ENCODE measurements around the gene SLC16A8.
"Not testable (repeated sequence)": the region's sequence is repeated elsewhere in the genome, so short reads cannot be mapped to it uniquely, and the experiment has no call there.

The SLC16A8 gene

DNA sequence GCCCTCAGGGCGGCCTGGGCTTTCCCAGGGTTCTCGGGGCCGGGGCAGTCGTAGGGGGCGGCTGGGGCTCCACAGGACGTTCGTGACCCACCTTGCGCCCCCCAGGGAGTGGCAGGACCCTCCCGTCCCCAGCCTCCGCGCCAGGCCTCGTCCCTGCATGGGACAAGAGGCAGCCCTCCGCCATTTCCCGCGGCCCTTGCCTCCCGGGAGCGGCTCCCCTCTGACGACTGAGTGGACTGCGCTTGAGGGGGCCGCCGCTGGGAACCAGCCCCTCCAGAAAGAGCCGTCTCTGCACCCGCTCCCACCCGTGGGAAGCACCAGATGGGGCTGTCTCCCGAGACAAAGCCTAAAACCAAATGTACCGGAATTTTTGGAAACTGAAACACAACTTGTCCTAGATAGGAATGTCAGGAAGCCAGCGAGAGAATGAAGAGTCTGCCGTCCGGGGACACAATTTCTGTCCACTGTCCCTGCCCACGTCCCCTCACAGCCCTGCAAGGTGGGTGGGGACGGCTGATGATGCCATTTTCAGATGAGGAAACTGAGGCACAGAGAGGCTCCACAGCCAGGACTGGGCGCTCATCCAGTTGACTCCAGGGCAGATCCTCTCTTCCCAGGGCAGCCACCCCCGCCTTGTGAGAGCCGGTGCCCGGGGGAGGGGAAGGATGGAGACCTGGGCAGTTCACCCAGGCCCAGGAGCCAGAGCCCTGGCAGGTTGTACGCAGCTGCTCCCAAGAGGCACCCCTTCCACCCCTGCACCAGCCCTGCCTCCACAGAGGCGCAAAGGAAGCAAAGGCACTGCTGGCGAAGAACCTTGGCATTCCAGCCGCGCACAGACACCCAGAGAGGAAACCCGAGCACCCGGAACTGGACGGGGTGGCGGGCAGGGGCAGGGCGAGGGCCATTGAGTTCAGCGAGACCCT is 44.8 kb downstream of the SLC16A8 start:
- TF ChIP-seq, protein P1, sequence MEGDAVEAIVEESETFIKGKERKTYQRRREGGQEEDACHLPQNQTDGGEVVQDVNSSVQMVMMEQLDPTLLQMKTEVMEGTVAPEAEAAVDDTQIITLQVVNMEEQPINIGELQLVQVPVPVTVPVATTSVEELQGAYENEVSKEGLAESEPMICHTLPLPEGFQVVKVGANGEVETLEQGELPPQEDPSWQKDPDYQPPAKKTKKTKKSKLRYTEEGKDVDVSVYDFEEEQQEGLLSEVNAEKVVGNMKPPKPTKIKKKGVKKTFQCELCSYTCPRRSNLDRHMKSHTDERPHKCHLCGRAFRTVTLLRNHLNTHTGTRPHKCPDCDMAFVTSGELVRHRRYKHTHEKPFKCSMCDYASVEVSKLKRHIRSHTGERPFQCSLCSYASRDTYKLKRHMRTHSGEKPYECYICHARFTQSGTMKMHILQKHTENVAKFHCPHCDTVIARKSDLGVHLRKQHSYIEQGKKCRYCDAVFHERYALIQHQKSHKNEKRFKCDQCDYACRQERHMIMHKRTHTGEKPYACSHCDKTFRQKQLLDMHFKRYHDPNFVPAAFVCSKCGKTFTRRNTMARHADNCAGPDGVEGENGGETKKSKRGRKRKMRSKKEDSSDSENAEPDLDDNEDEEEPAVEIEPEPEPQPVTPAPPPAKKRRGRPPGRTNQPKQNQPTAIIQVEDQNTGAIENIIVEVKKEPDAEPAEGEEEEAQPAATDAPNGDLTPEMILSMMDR (IDR thresholded peaks at IDR 0.05; ENCODE audit: low read length, missing control alignments) = no peak
- H3K4me3 ChIP-seq (replicated peaks; ENCODE audit: low read depth, low read length) = no peak overlapping the region
- no peak for DNase-seq (ENCODE audit: low read depth)

DNA sequence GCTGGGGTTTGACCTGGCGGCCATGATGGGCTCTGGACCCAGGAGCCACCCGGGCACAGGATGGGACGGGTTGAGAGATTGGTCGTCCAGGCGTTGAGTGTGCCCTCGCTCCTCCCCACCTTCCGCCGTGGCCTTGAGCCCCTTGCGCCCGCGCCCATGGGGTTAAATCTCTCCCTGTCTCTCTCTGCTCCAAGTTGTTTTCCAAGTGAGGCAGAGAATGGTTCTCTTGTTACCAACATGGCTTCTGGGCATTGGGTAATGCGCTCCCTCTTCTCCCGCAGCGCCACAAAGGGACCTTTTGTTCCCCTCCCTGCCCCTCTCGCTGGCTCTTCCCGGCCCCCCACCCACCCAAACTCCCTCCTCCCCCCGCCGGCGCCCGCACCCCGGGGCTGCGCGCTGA is 45.6 kb downstream of the SLC16A8 start:
- no peak overlapping the region for H3K4me3 ChIP-seq (replicated peaks; ENCODE audit: low read depth, low read length)
- no peak for DNase-seq (ENCODE audit: low read depth)
- TF ChIP-seq, protein P1 (IDR thresholded peaks at IDR 0.05; ENCODE audit: low read length, missing control alignments) = no peak

DNA sequence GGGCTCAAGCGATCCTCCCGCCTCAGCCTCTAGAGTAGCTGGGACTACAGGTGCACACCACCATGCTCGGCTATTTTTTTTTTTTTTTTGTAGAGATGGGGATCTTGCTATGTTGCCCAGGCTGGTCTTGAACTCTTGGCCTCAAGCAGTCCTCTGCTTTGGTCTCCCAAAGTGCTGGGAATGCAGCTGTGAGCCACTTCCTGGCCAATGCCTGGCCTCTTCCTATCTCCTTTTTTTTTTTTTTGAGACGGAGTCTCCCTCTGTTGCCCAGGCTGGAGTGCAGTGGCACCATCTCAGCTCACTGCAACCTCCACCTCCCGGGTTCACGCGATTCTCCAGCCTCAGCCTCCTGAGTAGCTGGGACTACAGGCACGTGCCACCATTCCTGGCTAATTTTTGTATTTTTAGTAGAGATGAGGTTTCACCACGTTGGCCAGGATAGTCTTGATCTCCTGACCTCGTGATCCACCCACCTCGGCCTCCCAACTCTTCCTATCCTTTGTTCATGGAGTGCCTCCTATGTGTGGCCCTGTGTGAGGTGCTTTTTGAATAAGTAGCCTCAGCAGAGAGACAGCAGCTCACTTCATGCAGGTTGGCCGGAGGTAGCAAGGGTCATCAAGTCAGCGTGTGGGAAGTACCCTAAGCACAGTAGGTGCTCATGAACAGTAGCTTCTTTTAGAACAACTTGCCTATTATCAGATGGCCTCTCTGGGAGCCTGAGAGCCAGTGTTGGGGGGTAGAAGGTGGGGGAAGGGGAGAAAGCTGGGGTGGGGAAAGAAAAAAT is 46.4 kb downstream of the SLC16A8 start:
- DNase-seq (ENCODE audit: low read depth); H3K4me3 ChIP-seq (replicated peaks; ENCODE audit: low read depth, low read length): not testable (repeated sequence)

DNA sequence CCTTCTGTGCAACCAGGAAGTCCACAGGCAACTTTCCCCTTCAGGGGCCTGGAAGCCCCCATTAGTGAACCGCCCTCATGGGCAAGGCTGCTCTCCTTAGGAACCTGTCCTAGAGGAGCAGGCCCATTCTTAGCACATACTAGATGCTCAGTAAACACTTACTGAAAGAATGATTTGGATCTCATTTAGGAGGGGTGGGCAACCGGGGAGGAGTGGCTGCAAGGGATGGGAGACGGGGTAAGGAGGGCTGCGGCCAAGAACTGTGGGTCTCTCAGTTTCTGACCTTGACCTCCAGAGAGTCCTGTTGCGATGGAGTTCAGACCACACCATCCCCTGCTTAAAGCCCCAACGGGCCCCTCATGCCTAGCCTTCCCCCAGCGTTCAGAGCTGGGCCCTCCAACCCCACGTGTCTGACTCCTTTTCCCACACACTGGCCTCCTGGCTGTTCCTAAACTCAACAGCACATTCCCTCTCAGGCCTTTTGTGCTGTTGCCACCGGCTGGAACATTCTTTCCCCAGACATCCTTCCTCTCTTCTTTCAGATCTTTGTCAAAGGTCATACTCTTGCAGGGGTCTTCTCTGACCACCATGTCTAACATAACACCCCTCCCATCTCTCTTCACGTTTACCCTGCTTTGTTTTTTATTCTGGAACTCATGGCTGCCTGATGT is 47.5 kb downstream of the SLC16A8 start:
- TF ChIP-seq, protein P1 (IDR thresholded peaks at IDR 0.05; ENCODE audit: low read length, missing control alignments) = no peak
- no peak overlapping the region for H3K4me3 ChIP-seq (replicated peaks; ENCODE audit: low read depth, low read length)
- no peak for DNase-seq (ENCODE audit: low read depth)

DNA sequence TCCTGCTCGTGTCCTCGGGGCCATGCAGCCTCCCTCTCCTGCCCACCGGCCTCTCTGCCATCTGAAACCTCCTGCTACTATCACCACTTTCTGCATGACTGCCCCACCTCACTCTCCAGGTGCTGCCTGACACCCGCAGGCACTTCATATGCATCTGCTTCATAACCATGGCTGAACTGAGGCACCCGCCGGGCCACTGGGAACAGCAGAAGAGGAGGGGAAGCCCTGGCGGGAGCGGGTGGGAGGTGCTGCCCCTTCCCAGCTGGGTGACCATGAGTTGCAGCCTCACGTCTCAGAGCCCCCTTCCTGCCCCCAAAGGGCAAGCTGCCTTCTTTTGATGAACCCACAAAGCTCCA is 48.5 kb downstream of the SLC16A8 start:
- TF ChIP-seq, protein P1 (IDR thresholded peaks at IDR 0.05; ENCODE audit: low read length, missing control alignments) = no peak
- H3K4me3 ChIP-seq (replicated peaks; ENCODE audit: low read depth, low read length) = no peak overlapping the region
- no peak for DNase-seq (ENCODE audit: low read depth)

DNA sequence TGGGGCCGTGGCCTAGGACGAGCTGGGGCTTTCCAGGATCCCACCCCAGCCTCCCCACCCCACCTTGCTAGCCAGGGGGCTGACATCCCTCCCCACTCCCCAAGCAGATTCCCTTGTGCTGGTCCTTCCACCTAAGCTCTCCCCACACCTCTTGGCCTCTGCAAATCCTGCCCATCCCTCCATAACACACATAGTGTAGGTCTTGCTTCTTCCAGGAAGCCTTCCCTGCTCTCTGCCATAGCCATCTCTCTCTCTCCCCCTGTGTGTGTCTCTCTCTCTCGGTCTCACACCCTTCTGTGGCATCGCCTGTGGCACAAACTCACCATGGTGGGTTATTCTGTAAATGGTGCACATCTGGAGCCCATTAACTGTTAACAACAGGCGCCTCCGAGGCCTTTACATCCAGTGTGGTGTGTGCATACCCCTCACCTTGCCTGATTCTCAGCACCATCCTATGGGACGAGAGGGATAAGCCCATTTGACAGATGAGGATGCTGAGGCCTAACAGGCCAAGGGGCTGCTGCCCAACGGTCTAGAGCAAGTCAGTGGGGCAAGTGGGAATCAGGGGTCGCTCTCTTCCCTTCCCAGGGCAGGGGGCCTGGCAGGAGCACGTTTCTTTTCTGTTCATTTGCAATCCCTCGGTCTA is 49.0 kb downstream of the SLC16A8 start:
- no peak for DNase-seq (ENCODE audit: low read depth)
- TF ChIP-seq, protein P1 (IDR thresholded peaks at IDR 0.05; ENCODE audit: low read length, missing control alignments) = no peak
- H3K4me3 ChIP-seq (replicated peaks; ENCODE audit: low read depth, low read length) = no peak overlapping the region

Measured in fibroblast of pulmonary artery (primary cell).